ENCODE data around the gene SMIM38.

Gene SMIM38

DNA sequence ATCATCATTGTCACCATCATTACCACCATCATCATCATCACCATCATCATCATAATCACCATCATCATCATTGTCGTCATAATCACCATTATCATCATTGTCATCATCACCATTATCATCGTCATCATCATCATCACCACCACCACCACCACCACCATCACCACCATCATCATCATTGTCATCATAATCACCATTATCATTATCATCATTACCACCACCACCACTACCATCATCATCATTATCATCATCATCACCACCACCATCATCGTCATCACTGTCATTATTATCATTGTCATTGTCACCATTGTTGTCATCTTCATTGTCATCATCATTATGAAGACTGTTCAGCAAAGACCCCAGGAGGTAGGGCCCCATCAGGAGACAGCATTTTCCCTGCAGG lies 33.3 kb downstream of the SMIM38 start:
- H3K4me3 ChIP-seq (ENCODE audit: control insufficient read depth, low read depth, low read length), result no peak overlapping the region
- TF ChIP-seq, protein P1, sequence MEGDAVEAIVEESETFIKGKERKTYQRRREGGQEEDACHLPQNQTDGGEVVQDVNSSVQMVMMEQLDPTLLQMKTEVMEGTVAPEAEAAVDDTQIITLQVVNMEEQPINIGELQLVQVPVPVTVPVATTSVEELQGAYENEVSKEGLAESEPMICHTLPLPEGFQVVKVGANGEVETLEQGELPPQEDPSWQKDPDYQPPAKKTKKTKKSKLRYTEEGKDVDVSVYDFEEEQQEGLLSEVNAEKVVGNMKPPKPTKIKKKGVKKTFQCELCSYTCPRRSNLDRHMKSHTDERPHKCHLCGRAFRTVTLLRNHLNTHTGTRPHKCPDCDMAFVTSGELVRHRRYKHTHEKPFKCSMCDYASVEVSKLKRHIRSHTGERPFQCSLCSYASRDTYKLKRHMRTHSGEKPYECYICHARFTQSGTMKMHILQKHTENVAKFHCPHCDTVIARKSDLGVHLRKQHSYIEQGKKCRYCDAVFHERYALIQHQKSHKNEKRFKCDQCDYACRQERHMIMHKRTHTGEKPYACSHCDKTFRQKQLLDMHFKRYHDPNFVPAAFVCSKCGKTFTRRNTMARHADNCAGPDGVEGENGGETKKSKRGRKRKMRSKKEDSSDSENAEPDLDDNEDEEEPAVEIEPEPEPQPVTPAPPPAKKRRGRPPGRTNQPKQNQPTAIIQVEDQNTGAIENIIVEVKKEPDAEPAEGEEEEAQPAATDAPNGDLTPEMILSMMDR (conservative IDR thresholded peaks at IDR 0.05; ENCODE audit: control insufficient read depth, insufficient read depth, low read depth, low read length), result no peak
- DNase-seq (ENCODE audit: low read depth), result no peak

GRCh38 chr11:69190796-69191536 lies 35.2 kb downstream of the SMIM38 start:
- no peak overlapping the region for H3K4me3 ChIP-seq (ENCODE audit: control insufficient read depth, low read depth, low read length)
- DNase-seq (ENCODE audit: low read depth), result no peak
- TF ChIP-seq, protein P1 (conservative IDR thresholded peaks at IDR 0.05; ENCODE audit: control insufficient read depth, insufficient read depth, low read depth, low read length), result no peak

DNA sequence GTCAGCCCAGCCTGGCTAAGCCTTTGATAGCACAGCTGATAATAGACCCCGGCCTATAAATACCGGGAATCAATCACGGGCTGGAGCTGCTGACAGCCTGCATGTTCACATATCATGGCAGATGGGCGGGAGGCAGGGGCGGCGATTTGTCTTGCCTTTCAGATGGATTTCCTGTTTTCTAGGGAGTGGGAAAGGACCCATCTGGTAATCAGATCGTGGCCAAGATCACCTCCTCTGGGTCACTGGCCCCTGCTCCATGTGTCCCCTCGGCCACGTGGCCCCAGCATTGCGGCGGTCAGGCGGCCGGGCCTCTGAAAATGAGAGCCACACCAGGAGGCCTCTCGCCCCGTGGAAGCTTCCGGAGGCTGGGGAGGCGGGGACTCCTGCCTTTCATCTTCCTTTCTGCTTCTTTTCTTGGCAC lies 36.6 kb downstream of the SMIM38 start:
- DNase-seq (ENCODE audit: low read depth), result no peak
- no peak overlapping the region for H3K4me3 ChIP-seq (ENCODE audit: control insufficient read depth, low read depth, low read length)
- TF ChIP-seq, protein P1 (conservative IDR thresholded peaks at IDR 0.05; ENCODE audit: control insufficient read depth, insufficient read depth, low read depth, low read length), result no peak

DNA sequence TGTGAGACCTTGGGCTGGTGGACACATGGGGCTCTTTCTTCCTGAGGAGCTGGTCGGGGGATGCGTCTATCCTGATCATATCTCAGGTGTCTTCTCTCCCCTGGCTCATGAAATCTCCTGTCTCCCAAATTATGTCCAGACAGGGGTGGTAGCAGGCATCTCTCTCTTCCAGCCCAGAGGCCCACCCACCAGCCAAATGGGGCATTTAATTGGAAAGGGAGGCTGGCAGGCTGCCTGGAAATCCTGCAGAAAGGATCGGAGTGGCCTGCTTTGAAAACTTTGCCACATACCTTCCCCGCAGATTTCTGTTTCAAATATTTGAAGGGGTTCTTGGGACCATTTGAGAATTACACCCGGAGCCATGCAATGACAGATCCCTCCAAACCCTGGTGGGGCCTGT lies 37.4 kb downstream of the SMIM38 start:
- H3K4me3 ChIP-seq (ENCODE audit: control insufficient read depth, low read depth, low read length), result no peak overlapping the region
- no peak for DNase-seq (ENCODE audit: low read depth)
- TF ChIP-seq, protein P1 (conservative IDR thresholded peaks at IDR 0.05; ENCODE audit: control insufficient read depth, insufficient read depth, low read depth, low read length), result no peak

DNA sequence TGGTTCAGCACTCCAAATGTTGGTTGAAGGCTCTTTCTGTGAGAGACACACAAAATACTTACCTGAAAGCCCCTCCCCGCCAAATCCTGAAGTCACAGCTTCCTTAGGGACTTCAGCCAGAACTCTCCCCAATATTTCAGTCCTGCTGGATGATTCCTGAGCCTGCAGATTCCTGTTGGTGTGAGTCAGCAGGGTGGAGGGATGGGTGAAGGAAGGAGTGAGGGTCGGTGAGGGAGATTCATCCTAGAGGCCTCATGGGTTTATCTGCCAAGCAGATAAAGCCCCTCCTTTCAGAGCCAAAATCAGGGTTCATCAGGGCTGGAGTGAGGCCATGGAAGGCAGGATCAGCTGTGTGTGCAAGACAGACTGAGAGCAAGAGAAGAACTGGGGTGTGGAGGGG lies 37.9 kb downstream of the SMIM38 start:
- TF ChIP-seq, protein P1 (conservative IDR thresholded peaks at IDR 0.05; ENCODE audit: control insufficient read depth, insufficient read depth, low read depth, low read length), result no peak
- no peak overlapping the region for H3K4me3 ChIP-seq (ENCODE audit: control insufficient read depth, low read depth, low read length)
- no peak for DNase-seq (ENCODE audit: low read depth)

- TF ChIP-seq, protein P1 (conservative IDR thresholded peaks at IDR 0.05; ENCODE audit: control insufficient read depth, insufficient read depth, low read depth, low read length), result no peak
- DNase-seq (ENCODE audit: low read depth), result no peak
- no peak overlapping the region for H3K4me3 ChIP-seq (ENCODE audit: control insufficient read depth, low read depth, low read length)
These were observed 38.7 kb downstream of the SMIM38 start for GRCh38 chr11:69194396-69194795.
